ENCODE data around the gene NOXO1. TPM values are rescaled to one million over a fixed set of nuclear protein-coding genes. Genes with fewer than 3 reads are reported as not detected.

Gene NOXO1
- total and polyA plus RNA-seq, 2 donors (not counting 3 experiments of a cell fraction or from before 2014, with no cell fraction given) = 0.37 to 0.60 TPM

GRCh38 chr16:2008009-2008526 is 26.8 kb upstream of the NOXO1 start:
- dilution Hi-C loops (cut with MboI; ENCODE audit: extremely low pct_ligation_motif_present, low sequenced_read_pairs) = no loop called here
- CTCF ChIA-PET = interaction anchor here (0.8 to 2.7 kb wide), 8 partner anchors 8 to 147 kb away, joined by 3 to 28 read pairs (median 4); partner anchors contain the start of gene TRAF7

More at GRCh38 chr16:2008009-2008526, 26.8 kb upstream of the NOXO1 start:
- intact Hi-C loops (cut with micrococcal nuclease) = loop anchor here (1.0 to 2.0 kb wide), 2 partner anchors 43 to 147 kb away; partner anchors contain the start of genes RPS2 and TRAF7
- no peaks in the 10 kb centered on the region for H3K27me3 ChIP-seq (ENCODE audit: control insufficient read depth in 2 of 2, insufficient read depth in 2 of 2, low read length in 2 of 2)
- no peak for TF ChIP-seq MYC (IDR thresholded peaks at IDR 0.05; ENCODE audit: low read depth, low read length)
- peak; percentile 59 for TF ChIP-seq POLR2A (IDR thresholded peaks at IDR 0.05; ENCODE audit: low read depth, low read length)
- TF ChIP-seq FOS (IDR thresholded peaks at IDR 0.05; ENCODE audit: borderline replicate concordance, insufficient read depth, low read length) = no peak
- TF ChIP-seq CTCF (IDR thresholded peaks at IDR 0.05; ENCODE audit: extremely low read depth in 1 of 2, insufficient read depth in 1 of 2, low read depth in 1 of 2, low read length in 2 of 2) = no peak
- TF ChIP-seq POLR2AphosphoS5 (IDR thresholded peaks at IDR 0.05; ENCODE audit: insufficient read depth, low read depth, low read length) = peak; percentile 36
- H3K27ac ChIP-seq (ENCODE audit: insufficient read depth, low read depth, low read length) = peak overlapping the region; percentile 82
- H3K36me3 ChIP-seq (ENCODE audit: control insufficient read depth in 2 of 2, extremely low read depth in 1 of 2, insufficient read depth in 2 of 2, low read length in 2 of 2) = peaks cover 0 to 3% of the 10 kb centered on the region in 2 experiments
- H2AFZ ChIP-seq (ENCODE audit: low read depth, low read length) = no peak overlapping the region
- POLR2A ChIA-PET = interaction anchor here (0.6 to 1.0 kb wide), 2 partner anchors 139 to 147 kb away, joined by 3 read pairs; partner anchors contain the start of gene TRAF7
- no peaks in the 10 kb centered on the region for H3K9me3 ChIP-seq (replicated peaks; ENCODE audit: control insufficient read depth, insufficient read depth, low read length)
- peak; percentile 73 for FAIRE-seq
- no peaks in the 10 kb centered on the region for H4K20me1 ChIP-seq (replicated peaks; ENCODE audit: control insufficient read depth, extremely low read depth, insufficient read depth, low read length)
- peak overlapping the region; percentile 71 to 76 (median 72) for H3K4me3 ChIP-seq (replicated peaks in 1 of 3; ENCODE audit: insufficient read depth in 1 of 3, low read depth in 1 of 3, low read length in 3 of 3)
- BruUV-seq (replicated peaks) = TSS peak; percentile 53
- H3K4me2 ChIP-seq (ENCODE audit: insufficient read depth, low read length) = peak overlapping the region; percentile 92
- H3K4me1 ChIP-seq (ENCODE audit: control insufficient read depth, extremely low read depth, insufficient read depth, low read length) = peaks cover 48% of the 10 kb centered on the region
- peak overlapping the region; percentile 89 for H3K9ac ChIP-seq (replicated peaks; ENCODE audit: extremely low read depth, insufficient read depth, low read length)
- H3K9me1 ChIP-seq (replicated peaks; ENCODE audit: control insufficient read depth, extremely low read depth, insufficient read depth, low read length) = no peaks in the 10 kb centered on the region
- peak; percentile 46 for DNase-seq (ENCODE audit: low read depth, low spot score)
- peaks cover 66% of the 10 kb centered on the region for H3K79me2 ChIP-seq (ENCODE audit: control insufficient read depth, insufficient read depth, low read length)

Measured in endothelial cell of umbilical vein (primary cell).